Naive thymus-derived CD8-positive, alpha-beta T cell (primary cell): ENCODE measurements around the gene LARGE1. TPM values are rescaled to one million over a fixed set of nuclear protein-coding genes. Genes with fewer than 3 reads are reported as not detected.

ENCODE experiments used
- ATAC-seq, 2 donors: fragments of 150-1000 bp; cut with Tn5 transposase in 1 of 2; sonication (Bioruptor Pico), chemical (Tn5 transposase) in 1 of 2; 1 replicate in 1 of 2; 2 replicates in 1 of 2; pipeline ENCODE4 v1.10.0; 2021; ENCODE audit warnings: mild to moderate bottlenecking in 2 of 2, moderate library complexity in 2 of 2
- POLR2A ChIA-PET: fragments of 350-600 bp; sonication (Branson Sonifier 250); formaldehyde crosslinking; loops from one replicate; lab custom pipeline; 2021; ENCODE audit warnings: antibody characterized with exemption; lab: Charles Lee
- DNase-seq, 10 donors: peaks; one replicate each; pipeline versions ENCODE4 v3.0.0 to v3.0.0-alpha.2; 2020 to 2022
- H3K27ac Mint-ChIP-seq, 10 donors: one replicate each; pipeline ENCODE4 v1.8.0; 2020 to 2022; ENCODE audit warnings: mild to moderate bottlenecking in 10 of 10, mixed read lengths in 10 of 10, moderate library complexity in 4 of 10, inconsistent platforms in 1 of 10
- H3K27me3 Mint-ChIP-seq, 5 donors: one replicate each; pipeline ENCODE4 v1.8.0; 2021 to 2022; ENCODE audit warnings: mixed read lengths in 5 of 5
- H3K36me3 Mint-ChIP-seq, 3 donors: one replicate each; pipeline ENCODE4 v1.8.0; 2020 to 2022; ENCODE audit warnings: mixed read lengths in 3 of 3, mild to moderate bottlenecking in 2 of 3, inconsistent platforms in 1 of 3
- H3K4me1 Mint-ChIP-seq, 4 donors: one replicate each; pipeline ENCODE4 v1.8.0; 2021 to 2022; ENCODE audit warnings: mixed read lengths in 4 of 4
- H3K4me3 Mint-ChIP-seq, 10 donors: one replicate each; pipeline ENCODE4 v1.8.0; 2020 to 2022; ENCODE audit warnings: mild to moderate bottlenecking in 10 of 10, mixed read lengths in 10 of 10, moderate library complexity in 6 of 10, inconsistent platforms in 1 of 10
- H3K9me3 Mint-ChIP-seq, 9 donors: one replicate each; pipeline ENCODE4 v1.8.0; 2020 to 2022; ENCODE audit warnings: mixed read lengths in 9 of 9, mild to moderate bottlenecking in 3 of 9, inconsistent platforms in 1 of 9, moderate library complexity in 1 of 9
- polyA plus RNA-seq, 3 donors: library from polyadenylated mRNA; unstranded; fragments of 300-500 nt; fragmentation: Illumina TruSeq; gene quantifications; one replicate each; pipeline ENCODE4 v1.2.3, GENCODE V29; 2021
- total RNA-seq, 8 experiments: library from RNA in 2 of 8; stranded (reverse) in 2 of 8; gene quantifications; one replicate each; pipeline ENCODE4 v1.2.3 and lab custom pipeline; 2021 to 2026

LARGE1 gene
- total and polyA plus RNA-seq, 5 experiments from 2014 or later, result 0.07 to 3.0 (median 2.6) TPM; not detected in 2

- DNase-seq, result no peak
- peak overlapping the region in 2 of 10 donors; percentile 20 to 70 for H3K27ac Mint-ChIP-seq
- peaks cover 0 to 10% (median 0%) of the 10 kb centered on the region in 9 donors for H3K9me3 Mint-ChIP-seq
- H3K4me1 Mint-ChIP-seq, result peaks cover 0 to 44% (median 4%) of the 10 kb centered on the region in 4 donors
- no peak for ATAC-seq
- no peaks in the 10 kb centered on the region for H3K27me3 Mint-ChIP-seq
- peak overlapping the region in 1 of 10 donors; percentile 19 for H3K4me3 Mint-ChIP-seq
- H3K36me3 Mint-ChIP-seq, result no peaks in the 10 kb centered on the region
- POLR2A ChIA-PET, result no interaction called here
Observed at GRCh38 chr22:33519974-33520903, 400.0 kb downstream of the LARGE1 start.

DNA sequence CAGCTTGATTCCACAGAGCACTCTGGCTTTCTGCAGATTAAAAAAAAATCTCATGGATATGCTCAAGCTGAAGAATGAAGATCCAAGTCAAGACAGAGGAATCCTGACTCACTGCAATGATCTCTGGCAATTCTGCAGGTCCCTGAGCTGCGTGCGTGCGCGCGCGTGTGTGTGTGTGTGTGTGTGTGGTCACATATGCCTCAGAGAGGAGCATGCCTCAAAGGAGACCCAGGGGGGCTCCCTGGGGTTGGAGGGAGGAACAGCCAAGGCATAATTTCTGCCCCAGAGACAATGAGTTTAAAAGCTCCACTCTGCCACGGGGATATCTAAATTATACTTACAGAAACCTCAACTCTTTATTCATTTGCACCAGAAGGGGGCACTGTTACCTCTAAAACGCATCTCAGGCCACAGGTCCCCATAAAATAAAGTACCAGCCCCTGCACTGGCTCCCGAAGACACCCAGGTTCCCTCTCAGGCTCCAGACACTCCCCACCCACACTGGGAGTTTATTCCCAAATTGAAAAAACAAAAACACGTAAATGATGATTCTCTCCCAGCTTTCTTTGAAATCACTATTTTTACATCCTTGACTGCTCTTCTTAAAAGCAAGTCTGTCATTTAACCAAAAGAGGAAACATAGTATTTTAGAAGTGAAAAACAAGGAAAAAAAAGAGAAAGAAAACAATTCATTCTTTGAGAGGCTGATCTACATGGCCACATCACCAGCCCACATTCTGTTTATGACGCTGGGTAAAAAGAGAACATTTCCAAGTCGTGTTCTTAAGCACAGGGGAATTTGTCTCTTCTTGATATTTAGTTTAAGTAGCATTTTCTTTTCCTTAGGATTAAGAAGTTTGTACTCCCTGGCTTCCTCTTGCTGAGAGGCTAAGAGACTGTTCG is 401.0 kb downstream of the LARGE1 start:
- peak overlapping the region in 1 of 10 donors; percentile 57 for H3K4me3 Mint-ChIP-seq
- no peaks in the 10 kb centered on the region for H3K36me3 Mint-ChIP-seq
- DNase-seq (peak in 1 of 10 donors; percentile 2), ATAC-seq (no peak)
- peaks cover 0 to 38% (median 4%) of the 10 kb centered on the region in 4 donors for H3K4me1 Mint-ChIP-seq
- no peaks in the 10 kb centered on the region for H3K27me3 Mint-ChIP-seq
- POLR2A ChIA-PET, result no interaction called here
- peaks cover 0 to 10% (median 0%) of the 10 kb centered on the region in 9 donors for H3K9me3 Mint-ChIP-seq
- peak overlapping the region in 1 of 10 donors; percentile 70 for H3K27ac Mint-ChIP-seq

- H3K4me1 Mint-ChIP-seq, result peaks cover 0 to 31% (median 4%) of the 10 kb centered on the region in 4 donors
Observed at GRCh38 chr22:33518405-33518804, 401.9 kb downstream of the LARGE1 start.

DNA sequence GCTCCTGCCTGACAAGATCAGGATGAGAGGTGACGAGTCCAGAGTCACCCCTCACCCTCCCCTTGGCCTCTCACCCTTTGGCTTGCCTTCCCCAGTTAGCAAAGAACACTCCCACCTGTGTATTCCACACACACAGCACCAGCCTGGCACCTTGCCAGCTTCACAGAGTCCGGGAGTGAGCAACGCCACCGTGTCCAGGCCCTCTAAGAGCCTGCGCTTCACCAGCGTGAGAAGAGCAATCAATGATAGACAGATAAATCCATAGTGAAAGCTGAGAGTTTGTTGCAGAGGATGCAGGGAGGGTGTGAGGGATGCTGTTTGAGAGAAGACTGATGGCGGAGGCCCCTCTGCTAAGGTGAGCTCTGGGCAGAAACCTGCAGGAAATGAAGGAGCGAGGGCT is 404.5 kb downstream of the LARGE1 start:
- Mint-ChIP-seq H3K4me1 (peaks cover 0 to 17% (median 4%) of the 10 kb centered on the region in 4 donors), H3K9me3 (no peaks in the 10 kb centered on the region), H3K27me3 (no peaks in the 10 kb centered on the region), H3K4me3 (no peak overlapping the region), H3K36me3 (no peaks in the 10 kb centered on the region), H3K27ac (no peak overlapping the region)
- POLR2A ChIA-PET, result no interaction called here
- DNase-seq, result no peak
- no peak for ATAC-seq

More at GRCh38 chr22:33518405-33518804, 401.9 kb downstream of the LARGE1 start:
- no peaks in the 10 kb centered on the region for H3K36me3 Mint-ChIP-seq
- no peaks in the 10 kb centered on the region for H3K27me3 Mint-ChIP-seq
- no peak for ATAC-seq
- no peak overlapping the region for H3K4me3 Mint-ChIP-seq
- no peak for DNase-seq
- no peak overlapping the region for H3K27ac Mint-ChIP-seq
- H3K9me3 Mint-ChIP-seq, result peaks cover 0 to 10% (median 0%) of the 10 kb centered on the region in 9 donors
- POLR2A ChIA-PET, result no interaction called here

GRCh38 chr22:33513388-33514338 is 406.6 kb downstream of the LARGE1 start:
- H3K4me1 Mint-ChIP-seq, result no peaks in the 10 kb centered on the region
- DNase-seq, result no peak
- no peak overlapping the region for H3K27ac Mint-ChIP-seq
- H3K36me3 Mint-ChIP-seq, result no peaks in the 10 kb centered on the region
- H3K4me3 Mint-ChIP-seq, result no peak overlapping the region
- POLR2A ChIA-PET, result no interaction called here
- no peaks in the 10 kb centered on the region for H3K9me3 Mint-ChIP-seq
- ATAC-seq, result no peak
- H3K27me3 Mint-ChIP-seq, result no peaks in the 10 kb centered on the region

DNA sequence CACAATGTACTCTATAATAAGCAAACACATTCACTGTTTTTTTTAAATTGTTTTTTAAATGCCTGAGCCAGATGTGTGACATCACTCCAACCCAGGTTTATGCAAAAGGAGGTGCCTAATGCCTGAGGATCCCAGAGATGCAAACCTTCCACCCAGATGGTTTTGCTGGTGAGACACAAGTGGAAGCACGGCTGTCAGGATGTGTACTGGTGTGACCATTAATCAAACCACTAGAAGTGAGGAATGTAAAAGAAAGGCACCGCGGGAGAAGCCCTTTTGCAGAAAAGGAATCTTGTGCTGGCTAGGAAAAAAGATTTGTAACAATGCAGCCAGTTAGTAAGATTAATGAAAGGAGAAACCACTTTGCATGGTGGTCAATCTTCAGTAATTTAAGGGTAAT is 407.4 kb downstream of the LARGE1 start:
- ATAC-seq (no peak), DNase-seq (no peak)
- no peaks in the 10 kb centered on the region for H3K36me3 Mint-ChIP-seq
- no peak overlapping the region for H3K4me3 Mint-ChIP-seq
- POLR2A ChIA-PET, result no interaction called here
- no peak overlapping the region for H3K27ac Mint-ChIP-seq
- no peaks in the 10 kb centered on the region for H3K9me3 Mint-ChIP-seq
- H3K27me3 Mint-ChIP-seq, result peaks cover 0 to 3% (median 0%) of the 10 kb centered on the region in 5 donors
- no peaks in the 10 kb centered on the region for H3K4me1 Mint-ChIP-seq

DNA sequence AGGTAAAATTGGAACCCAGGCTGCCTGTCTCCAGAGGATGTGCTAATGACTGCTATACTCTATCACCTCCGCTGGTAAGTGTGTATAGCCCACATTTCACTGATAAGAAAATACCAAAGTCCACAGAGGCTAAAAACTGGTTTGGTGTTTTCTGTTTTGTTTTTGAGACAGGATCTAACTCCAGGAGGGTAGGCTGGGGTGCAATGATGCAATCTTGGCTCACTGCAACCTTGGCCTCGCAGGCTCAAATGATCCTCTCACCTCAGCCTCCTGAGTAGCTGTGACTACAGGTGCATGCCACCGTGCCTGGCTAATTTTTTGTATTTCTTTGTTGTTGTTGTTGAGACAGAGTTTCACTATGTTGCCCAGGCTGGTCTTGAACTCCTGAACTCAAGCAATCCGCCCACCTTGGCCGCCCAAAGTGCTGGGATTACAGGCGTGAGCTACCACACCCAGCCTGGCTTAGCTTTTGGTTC is 409.8 kb downstream of the LARGE1 start:
- POLR2A ChIA-PET, result no interaction called here
- no peak overlapping the region for H3K27ac Mint-ChIP-seq
- ATAC-seq (no peak), DNase-seq (no peak)
- H3K27me3 Mint-ChIP-seq, result peaks cover 0 to 3% (median 0%) of the 10 kb centered on the region in 5 donors
- H3K4me3 Mint-ChIP-seq, result no peak overlapping the region
- H3K9me3 Mint-ChIP-seq, result no peaks in the 10 kb centered on the region
- no peaks in the 10 kb centered on the region for H3K4me1 Mint-ChIP-seq
- no peaks in the 10 kb centered on the region for H3K36me3 Mint-ChIP-seq

DNA sequence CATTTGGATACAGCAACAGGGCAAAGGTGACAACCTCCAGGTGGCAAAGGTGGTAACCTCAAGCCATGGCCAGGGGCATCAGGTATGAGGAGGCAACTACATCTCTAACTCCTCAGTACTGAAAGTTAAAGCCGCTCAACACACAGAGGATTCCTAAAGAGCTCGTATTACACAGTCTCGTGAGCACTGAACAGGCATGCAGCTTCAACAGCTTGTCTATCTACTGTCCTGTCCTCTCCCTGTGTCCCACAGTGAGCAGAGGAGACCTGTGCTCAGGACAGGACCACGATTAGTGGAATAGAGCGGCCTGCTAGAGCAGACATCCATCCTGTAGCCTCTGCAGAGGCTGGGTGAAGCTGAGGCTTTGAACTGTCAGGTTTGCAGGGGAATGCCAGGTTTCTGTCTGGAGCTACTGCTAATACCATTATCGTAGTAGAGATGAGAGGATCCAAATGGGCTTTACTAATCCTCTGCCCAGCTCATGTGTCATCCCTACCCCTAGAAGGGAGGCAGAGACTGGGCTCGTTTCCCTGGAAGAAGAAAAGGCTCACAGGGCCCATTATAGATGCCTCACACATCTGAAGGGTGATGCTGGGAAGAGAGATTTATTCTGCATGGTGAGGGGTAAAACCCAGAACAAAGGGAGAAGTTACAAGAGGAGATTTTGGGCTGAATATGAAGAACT is 415.2 kb downstream of the LARGE1 start:
- Mint-ChIP-seq H3K36me3 (no peaks in the 10 kb centered on the region), H3K27ac (no peak overlapping the region), H3K4me1 (no peaks in the 10 kb centered on the region), H3K27me3 (peaks cover 0 to 13% (median 6%) of the 10 kb centered on the region in 5 donors), H3K9me3 (peaks cover 0 to 2% (median 0%) of the 10 kb centered on the region in 9 donors), H3K4me3 (no peak overlapping the region)
- no peak for ATAC-seq
- POLR2A ChIA-PET, result no interaction called here
- no peak for DNase-seq

DNA sequence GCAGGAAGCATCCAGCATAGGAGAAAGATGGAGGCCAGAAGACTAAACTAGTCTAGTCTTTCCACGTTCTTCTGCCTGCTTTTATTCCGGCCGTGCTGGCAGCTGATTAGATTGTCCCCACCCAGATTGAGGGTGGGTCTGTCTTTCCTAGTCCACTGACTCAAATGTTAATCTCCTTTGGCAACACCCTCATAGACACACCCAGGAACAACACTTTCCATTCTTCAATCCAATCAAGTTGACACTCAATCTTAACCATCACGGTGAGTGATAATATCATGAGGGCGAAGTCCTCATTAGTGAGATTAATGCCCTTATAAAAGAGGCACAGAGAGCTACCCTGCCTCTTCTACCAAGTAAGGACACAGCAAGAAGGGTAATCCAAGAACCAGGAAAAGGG is 424.2 kb downstream of the LARGE1 start:
- H3K4me3 Mint-ChIP-seq, result no peak overlapping the region
- POLR2A ChIA-PET, result no interaction called here
- DNase-seq, result no peak
- no peaks in the 10 kb centered on the region for H3K36me3 Mint-ChIP-seq
- H3K27ac Mint-ChIP-seq, result no peak overlapping the region
- H3K27me3 Mint-ChIP-seq, result peaks cover 0 to 9% (median 3%) of the 10 kb centered on the region in 5 donors
- ATAC-seq, result no peak
- H3K9me3 Mint-ChIP-seq, result no peaks in the 10 kb centered on the region
- H3K4me1 Mint-ChIP-seq, result peaks cover 3 to 14% (median 11%) of the 10 kb centered on the region in 4 donors

GRCh38 chr22:33493476-33494205 is 426.6 kb downstream of the LARGE1 start:
- POLR2A ChIA-PET, result no interaction called here
- Mint-ChIP-seq H3K4me1 (peaks cover 3 to 14% (median 11%) of the 10 kb centered on the region in 4 donors), H3K27ac (no peak overlapping the region), H3K27me3 (no peaks in the 10 kb centered on the region), H3K36me3 (no peaks in the 10 kb centered on the region), H3K9me3 (peaks cover 0 to 13% (median 3%) of the 10 kb centered on the region in 9 donors), H3K4me3 (no peak overlapping the region)
- DNase-seq (no peak), ATAC-seq (no peak)

DNA sequence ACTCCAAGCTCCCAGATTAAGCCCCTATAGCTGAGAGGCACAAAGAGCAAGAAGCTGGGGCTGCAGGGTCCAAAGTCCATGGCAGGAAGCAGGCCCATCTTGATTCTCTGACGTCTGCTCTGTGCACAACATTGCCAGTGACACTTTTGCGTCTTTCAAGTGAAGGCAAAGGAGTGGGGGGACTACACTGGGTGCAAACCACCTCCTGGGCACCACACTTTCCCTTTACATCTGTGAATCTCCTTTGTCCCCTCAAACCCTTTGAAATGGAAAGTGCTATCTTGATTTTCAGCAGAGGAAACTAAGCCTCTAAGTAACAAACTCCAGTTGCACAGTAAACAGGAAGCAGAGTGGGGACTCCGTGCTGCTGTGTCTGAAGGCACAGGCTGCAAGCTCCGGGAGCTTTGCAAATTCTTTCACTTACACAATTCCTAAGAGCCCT is 428.0 kb downstream of the LARGE1 start:
- peak overlapping the region in 7 of 10 donors; percentile 39 to 84 (median 63) for H3K27ac Mint-ChIP-seq
- ATAC-seq (peak in 1 of 2 donors; percentile 84), DNase-seq (peak in 3 of 10 donors; percentile 16 to 18 (median 17))
- no peaks in the 10 kb centered on the region for H3K27me3 Mint-ChIP-seq
- H3K36me3 Mint-ChIP-seq, result no peaks in the 10 kb centered on the region
- POLR2A ChIA-PET, result no interaction called here
- H3K4me3 Mint-ChIP-seq, result peak overlapping the region in 7 of 10 donors; percentile 27 to 75 (median 48)
- H3K4me1 Mint-ChIP-seq, result peaks cover 3 to 14% (median 11%) of the 10 kb centered on the region in 4 donors
- peaks cover 0 to 14% (median 3%) of the 10 kb centered on the region in 9 donors for H3K9me3 Mint-ChIP-seq
